A549 (cell line): ENCODE results near the gene POLR3GL. TPM values are rescaled to one million over a fixed set of nuclear protein-coding genes. Genes with fewer than 3 reads are reported as not detected.
A peak's percentile ranks its signal among the peaks of the same experiment; 100 is the strongest.

Experiments used
- ATAC-seq, 2 experiments: fragments of 200-7000 bp in 1 of 2; fragments of >200 bp in 1 of 2; cut with Nextera tagmentation in 1 of 2; cut with Tn5 transposase in 1 of 2; 3 replicates each; pipeline versions ENCODE4 v1.8.0 to v1.9.1; 2018 to 2020; ENCODE audit warnings: mild to moderate bottlenecking in 1 of 2, moderate library complexity in 1 of 2
- CTCF ChIA-PET: fragments of 300-600 bp; sonication (Branson Sonifier 250); formaldehyde crosslinking; extraction: SDS; loops from one replicate; lab custom pipeline; 2021; ENCODE audit warnings: antibody characterized with exemption, inconsistent platforms; lab: Yijun Ruan, JAX
- POLR2A ChIA-PET: fragments of 350-600 bp; formaldehyde crosslinking; extraction: SDS; loops from one replicate; lab custom pipeline; 2021; ENCODE audit warnings: antibody characterized with exemption, inconsistent platforms; lab: Yijun Ruan, JAX
- DNase-seq, 2 experiments: peaks; one replicate each; pipeline versions ENCODE4 v3.0.0 to v3.0.0-alpha.2; 2011 to 2016; ENCODE audit warnings: low read depth in 1 of 2, low spot score in 1 of 2
- FAIRE-seq: peaks from 2 replicates; lab custom pipeline; 2011; peaks lifted over from hg19 to GRCh38; lab: Jason Lieb, UNC
- H3K27ac ChIP-seq, 2 experiments: fragments of >200 bp; sonication (Bioruptor Twin); formaldehyde crosslinking; 3 replicates each; pipeline ENCODE4 v1.5.1; 2016 to 2017
- H3K4me1 ChIP-seq: fragments of >200 bp; sonication (Bioruptor Twin); formaldehyde crosslinking; 3 replicates; pipeline ENCODE4 v1.6.1; 2016
- H3K4me2 ChIP-seq: fragments of >200 bp; sonication (Bioruptor Twin); formaldehyde crosslinking; 3 replicates; pipeline ENCODE4 v1.6.1; 2016
- H3K4me3 ChIP-seq: fragments of >200 bp; sonication (Bioruptor Twin); formaldehyde crosslinking; 3 replicates; pipeline ENCODE4 v1.5.1; 2016
- H3K9me3 ChIP-seq: fragments of >200 bp; sonication (Bioruptor Twin); formaldehyde crosslinking; 3 replicates; pipeline ENCODE4 v1.6.1; 2016
- CBX2 ChIP-seq: fragments of 200-600 bp; sonication (generic); IDR thresholded peaks from 2 replicates; pipeline ENCODE4 v1.6.1; 2016; ENCODE audit warnings: low read depth, mild to moderate bottlenecking, borderline replicate concordance
- CEBPB ChIP-seq, 2 experiments: fragments of >200 bp in 1 of 2; sonication (Bioruptor Twin) in 1 of 2; formaldehyde crosslinking in 1 of 2; IDR thresholded peaks; 2 replicates each; pipeline ENCODE4 v1.6.1; 2012 to 2016
- CTCF ChIP-seq: fragments of >200 bp; sonication (Bioruptor Twin); formaldehyde crosslinking; IDR thresholded peaks from 3 replicates; pipeline ENCODE4 v1.5.1; 2016
- EHF ChIP-seq: fragments of 250-450 bp; sonication (Bioruptor Pico); IDR thresholded peaks from 2 replicates; pipeline ENCODE4 v1.5.0; 2020; ENCODE audit warnings: mild to moderate bottlenecking
- EP300 ChIP-seq, 2 experiments: fragments of >200 bp; sonication (Bioruptor Twin); formaldehyde crosslinking; IDR thresholded peaks; 2 replicates in 1 of 2; 3 replicates in 1 of 2; pipeline ENCODE4 v1.6.1; 2016 to 2017
- HEYL ChIP-seq: fragments of 250-450 bp; sonication (Bioruptor Pico); IDR thresholded peaks from 2 replicates; pipeline ENCODE4 v1.8.0; 2021; ENCODE audit warnings: mild to moderate bottlenecking, moderate library complexity
- KDM5A ChIP-seq: fragments of 200-600 bp; sonication (generic); IDR thresholded peaks from 2 replicates; pipeline ENCODE4 v1.6.1; 2016; ENCODE audit warnings: antibody characterized with exemption, mild to moderate bottlenecking
- MAFK ChIP-seq: fragments of 450-650 bp; IDR thresholded peaks from 2 replicates; pipeline ENCODE4 v1.6.1; 2014; ENCODE audit not compliant: partially characterized antibody
- NPAS2 ChIP-seq: fragments of 250-450 bp; sonication (Bioruptor Pico); IDR thresholded peaks from 2 replicates; pipeline ENCODE4 v1.8.0; 2022; ENCODE audit warnings: mild to moderate bottlenecking, moderate library complexity, borderline replicate concordance
- NR3C1 ChIP-seq: fragments of >200 bp; sonication (Bioruptor Twin); formaldehyde crosslinking; IDR thresholded peaks from 3 replicates; pipeline ENCODE4 v1.6.1; 2017
- POLR2AphosphoS2 ChIP-seq: conservative IDR thresholded peaks from 2 replicates; pipeline ENCODE4 v1.6.1; 2012; ENCODE audit warnings: low read length, improper control_type of control experiment, inconsistent platforms
- RARB ChIP-seq: fragments of 250-450 bp; sonication (Bioruptor Pico); IDR thresholded peaks from 2 replicates; pipeline ENCODE4 v1.8.0; 2021; ENCODE audit warnings: mild to moderate bottlenecking, moderate library complexity
- RCOR1 ChIP-seq: fragments of 150-350 bp; IDR thresholded peaks from 2 replicates; pipeline ENCODE4 v1.6.1; 2014; ENCODE audit warnings: antibody characterized with exemption, low read length, low read depth
- REST ChIP-seq: fragments of 200-600 bp; sonication (generic); IDR thresholded peaks from 2 replicates; pipeline ENCODE4 v1.6.1; 2016; ENCODE audit warnings: antibody characterized with exemption, mild to moderate bottlenecking, moderate library complexity
- RNF2 ChIP-seq: fragments of 200-600 bp; sonication (generic); IDR thresholded peaks from 2 replicates; pipeline ENCODE4 v1.6.1; 2016; ENCODE audit warnings: low read depth, mild to moderate bottlenecking, antibody characterized with exemption, moderate library complexity, borderline replicate concordance
- SMC3 ChIP-seq: fragments of >200 bp; sonication (Bioruptor Twin); formaldehyde crosslinking; IDR thresholded peaks from 3 replicates; pipeline ENCODE4 v1.6.1; 2018; ENCODE audit warnings: inconsistent platforms
- SREBF2 ChIP-seq: fragments of 450-650 bp; IDR thresholded peaks from 2 replicates; pipeline ENCODE4 v1.6.1; 2014; ENCODE audit warnings: mild to moderate bottlenecking, moderate library complexity
- USF2 ChIP-seq: fragments of 450-650 bp; IDR thresholded peaks from 2 replicates; pipeline ENCODE4 v1.6.1; 2014; ENCODE audit warnings: antibody characterized with exemption
- ZFP36 ChIP-seq: fragments of 450-650 bp; IDR thresholded peaks from 2 replicates; pipeline ENCODE4 v1.6.1; 2014; ENCODE audit warnings: borderline replicate concordance; ENCODE audit not compliant: partially characterized antibody
- WGBS: methylation state at CpG from one replicate; pipeline ENCODE4 v1.1.6; 2017; ENCODE audit errors: missing lambda C conversion rate; 5-methylcytosine and 5-hydroxymethylcytosine counted together
- polyA plus RNA-seq, 4 experiments: library from polyadenylated mRNA; depleted of rRNA in 3 of 4; stranded (reverse); fragments of >200 nt; fragmentation: RNase III in 1 of 4; extraction: RNeasy Plus Mini Kit Qiagen cat#74134 plus additional on column Dnase treatment in 1 of 4; gene quantifications; 2 replicates in 3 of 4; 3 replicates in 1 of 4; pipeline ENCODE4 v1.2.3, GENCODE V29; 2011 to 2017

The POLR3GL gene
- polyA plus RNA-seq, 2 of the 4 experiments (the other 2 are of a cell fraction), result 12.6 to 15.7 TPM

GRCh38 chr1:145953861-145954260 is 10.6 kb upstream of the POLR3GL start:
- H3K4me3 ChIP-seq, result no peak overlapping the region
- CTCF ChIA-PET, result interaction anchor here (0.5 to 2.9 kb wide), 8 partner anchors 9 to 108 kb away, joined by 3 to 11 read pairs (median 4); partner anchors contain the start of genes NUDT17 and PIAS3
- ATAC-seq, result no peak
- no peaks in the 10 kb centered on the region for H3K9me3 ChIP-seq
- TF ChIP-seq CBX2 (no peak), EP300 (IDR thresholded peaks at IDR 0.05) (no peak), CEBPB (IDR thresholded peaks at IDR 0.05) (no peak), RARB (CRISPR knock-in tag) (no peak), USF2 (no peak), KDM5A (no peak), MAFK (no peak), NPAS2 (no peak), SREBF2 (no peak), REST (no peak), NR3C1 (no peak), SMC3 (no peak), EHF (no peak), HEYL (no peak), RNF2 (no peak), ZFP36 (no peak)
- TF ChIP-seq, all 56 proteins: peak for 0
- Histone ChIP-seq H3K27ac (no peak overlapping the region), H3K4me1 (peaks cover 21% of the 10 kb centered on the region), H3K4me2 (no peak overlapping the region)
- DNase-seq (no peak), FAIRE-seq (no peak)
- POLR2A ChIA-PET, result interaction anchor here (1.4 kb wide), 1 partner anchor 26 kb away, joined by 10 read pairs; the partner anchor contains the start of gene RBM8A
- 84% methylated on average over 6 of the region's 6 CpGs for WGBS

- ChIA-PET CTCF (interaction anchor here (0.5 to 4.1 kb wide), 6 partner anchors 11 to 97 kb away, joined by 3 to 17 read pairs (median 6); partner anchors contain the start of genes ITGA10 and PIAS3), POLR2A (interaction anchor here (1.4 kb wide), 1 partner anchor 28 kb away, joined by 10 read pairs; the partner anchor contains the start of gene RBM8A)
- H3K4me2 ChIP-seq, result peak overlapping the region; percentile 95; the same call in 2 of the 3 replicates
- DNase-seq (no peak), ATAC-seq (no peak), FAIRE-seq (no peak)
- TF ChIP-seq KDM5A (no peak), CBX2 (no peak), CTCF (no peak), ZFP36 (no peak), POLR2AphosphoS2 (no peak), USF2 (no peak), RCOR1 (no peak)
- H3K4me1 ChIP-seq, result peaks cover 26% of the 10 kb centered on the region
- 68% methylated on average over 2 of the region's 2 CpGs for WGBS
- no peak overlapping the region for H3K27ac ChIP-seq
- no peak overlapping the region for H3K4me3 ChIP-seq
- H3K9me3 ChIP-seq, result no peaks in the 10 kb centered on the region
Measured at GRCh38 chr1:145955436-145955835, 9.1 kb upstream of the POLR3GL start.
